Left lung (tissue), 10 donors: ENCODE results near the gene COA3. TPM values are rescaled to one million over a fixed set of nuclear protein-coding genes. Genes with fewer than 3 reads are reported as not detected.

Experiments
- ATAC-seq: fragments of 200-7000 bp; cut with Tn5 transposase; one replicate; pipeline ENCODE4 v1.9.1; 2020; ENCODE audit warnings: moderate library complexity
- DNase-seq, 4 donors: peaks; one replicate each; pipeline ENCODE4 v3.0.0-alpha.2; 2013 to 2020
- H3K27ac ChIP-seq, 2 donors: fragments of 200-600 bp; sonication (generic) in 1 of 2; one replicate each; pipeline versions ENCODE4 v1.5.0 to v1.8.0; 2020 to 2021
- H3K27me3 ChIP-seq, 2 donors: fragments of 200-600 bp; sonication (generic) in 1 of 2; one replicate each; pipeline versions ENCODE4 v1.5.0 to v1.8.0; 2020 to 2021
- H3K36me3 ChIP-seq, 2 donors: fragments of 200-600 bp; sonication (generic) in 1 of 2; one replicate each; pipeline versions ENCODE4 v1.5.0 to v1.8.0; 2020 to 2021
- H3K4me1 ChIP-seq, 2 donors: fragments of 200-600 bp; one replicate each; pipeline ENCODE4 v1.8.0; 2021
- H3K4me3 ChIP-seq, 2 donors: fragments of 200-600 bp; sonication (generic) in 1 of 2; one replicate each; pipeline versions ENCODE4 v1.5.0 to v1.8.0; 2020 to 2021; ENCODE audit warnings: mild to moderate bottlenecking in 1 of 2
- H3K9me3 ChIP-seq, 2 donors: fragments of 200-600 bp; sonication (generic) in 1 of 2; one replicate each; pipeline versions ENCODE4 v1.5.0 to v1.8.0; 2020 to 2021
- intact Hi-C, 2 donors: fragments of 100-400 bp; cut with DNase I; formaldehyde crosslinking; loops; one replicate each; pipeline versions ENCODE4 v1.11.2 to v1.14.2; 2022
- polyA plus RNA-seq, 6 donors: library from polyadenylated mRNA; unstranded; fragments of 120-200 nt; gene quantifications; one replicate each; pipeline ENCODE4 v1.2.1, GENCODE V29; 2013; ENCODE audit not compliant: insufficient read length in 6 of 6
- total RNA-seq, 2 donors: library from RNA; stranded (reverse); fragmentation: NEBNext Ultra II Directional; extraction: Animal tissue kit (Norgen Biotek cat#: 25700); gene quantifications; one replicate each; pipeline ENCODE4 v1.2.1, GENCODE V29; 2021
- TF ChIP-seq, protein P1 (sequence below), 2 donors: fragments of 200-600 bp; sonication (generic) in 1 of 2; IDR thresholded peaks; one replicate each; pipeline versions ENCODE4 v1.5.0 to v1.8.0; 2021; ENCODE audit warnings: antibody characterized with exemption in 2 of 2
- donor health status: DM: no; HTN: yes; CAD: no.
- donor health status: DM: no; HTN: no; CAD: no.

COA3 gene
- total and polyA plus RNA-seq, 8 donors: 59.1 to 96.2 (median 89.3) TPM

- no peaks in the 10 kb centered on the region for H3K9me3 ChIP-seq
- H3K4me3 ChIP-seq: peak overlapping the region; percentile 81 to 82
- intact Hi-C loops: no loop called here
- H3K4me1 ChIP-seq: peaks cover 13 to 23% of the 10 kb centered on the region in 2 donors
- TF ChIP-seq, protein P1, sequence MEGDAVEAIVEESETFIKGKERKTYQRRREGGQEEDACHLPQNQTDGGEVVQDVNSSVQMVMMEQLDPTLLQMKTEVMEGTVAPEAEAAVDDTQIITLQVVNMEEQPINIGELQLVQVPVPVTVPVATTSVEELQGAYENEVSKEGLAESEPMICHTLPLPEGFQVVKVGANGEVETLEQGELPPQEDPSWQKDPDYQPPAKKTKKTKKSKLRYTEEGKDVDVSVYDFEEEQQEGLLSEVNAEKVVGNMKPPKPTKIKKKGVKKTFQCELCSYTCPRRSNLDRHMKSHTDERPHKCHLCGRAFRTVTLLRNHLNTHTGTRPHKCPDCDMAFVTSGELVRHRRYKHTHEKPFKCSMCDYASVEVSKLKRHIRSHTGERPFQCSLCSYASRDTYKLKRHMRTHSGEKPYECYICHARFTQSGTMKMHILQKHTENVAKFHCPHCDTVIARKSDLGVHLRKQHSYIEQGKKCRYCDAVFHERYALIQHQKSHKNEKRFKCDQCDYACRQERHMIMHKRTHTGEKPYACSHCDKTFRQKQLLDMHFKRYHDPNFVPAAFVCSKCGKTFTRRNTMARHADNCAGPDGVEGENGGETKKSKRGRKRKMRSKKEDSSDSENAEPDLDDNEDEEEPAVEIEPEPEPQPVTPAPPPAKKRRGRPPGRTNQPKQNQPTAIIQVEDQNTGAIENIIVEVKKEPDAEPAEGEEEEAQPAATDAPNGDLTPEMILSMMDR (IDR thresholded peaks at IDR 0.05): no peak
- peaks cover 0 to 7% of the 10 kb centered on the region in 2 donors for H3K36me3 ChIP-seq
- H3K27me3 ChIP-seq: no peaks in the 10 kb centered on the region
- ATAC-seq: peak; percentile 63
- H3K27ac ChIP-seq: peak overlapping the region in 1 of 2 donors; percentile 68
- DNase-seq: no peak
These were observed 1.2 kb downstream of the COA3 start for GRCh38 chr17:42797067-42798007.

GRCh38 chr17:42796066-42796758 is 2.3 kb downstream of the COA3 start:
- Histone ChIP-seq H3K4me1 (peaks cover 13 to 23% of the 10 kb centered on the region in 2 donors), H3K36me3 (peaks cover 0 to 7% of the 10 kb centered on the region in 2 donors), H3K27me3 (no peaks in the 10 kb centered on the region), H3K9me3 (no peaks in the 10 kb centered on the region), H3K27ac (peak overlapping the region in 1 of 2 donors; percentile 68), H3K4me3 (no peak overlapping the region)
- TF ChIP-seq, protein P1 (IDR thresholded peaks at IDR 0.05): no peak
- ATAC-seq (no peak), DNase-seq (peak in 1 of 4 donors; percentile 77)
- intact Hi-C loops: no loop called here

DNA sequence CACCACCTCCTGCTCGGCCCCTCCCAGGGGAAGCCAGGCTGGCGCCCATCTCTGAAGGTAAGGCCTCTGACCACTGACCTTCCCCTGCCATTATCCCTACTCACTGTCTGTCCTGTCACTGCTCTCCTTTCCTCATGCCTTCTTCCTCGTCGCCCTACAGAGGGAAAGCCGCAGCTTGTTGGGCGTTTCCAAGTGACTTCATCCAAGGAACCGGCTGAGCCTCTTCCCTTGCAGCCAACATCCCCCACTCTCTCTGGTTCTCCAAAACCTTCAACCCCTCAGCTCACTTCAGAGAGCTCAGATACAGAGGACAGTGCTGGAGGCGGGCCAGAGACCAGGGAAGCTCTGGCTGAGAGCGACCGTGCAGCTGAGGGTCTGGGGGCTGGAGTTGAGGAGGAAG is 3.0 kb downstream of the COA3 start:
- H3K36me3 ChIP-seq: peaks cover 0 to 7% of the 10 kb centered on the region in 2 donors
- TF ChIP-seq, protein P1 (IDR thresholded peaks at IDR 0.05): no peak
- intact Hi-C loops: no loop called here

DNA sequence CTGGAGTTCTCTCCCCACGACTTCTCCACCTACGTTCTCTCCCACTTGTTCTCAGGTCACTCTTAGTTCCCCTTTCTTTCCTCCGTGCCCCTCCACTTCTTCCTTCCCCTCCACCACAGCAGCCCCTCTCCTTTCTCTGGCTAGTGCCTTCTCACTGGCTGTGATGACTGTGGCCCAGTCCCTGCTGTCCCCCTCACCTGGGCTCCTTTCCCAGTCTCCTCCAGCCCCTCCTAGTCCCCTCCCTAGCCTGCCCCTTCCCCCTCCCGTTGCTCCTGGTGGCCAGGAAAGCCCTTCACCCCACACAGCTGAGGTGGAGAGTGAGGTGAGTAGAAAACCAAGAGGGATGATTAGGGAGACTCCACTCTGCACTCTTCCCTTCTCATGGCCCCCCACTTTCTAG is 3.4 kb downstream of the COA3 start:
- ATAC-seq: no peak
- peaks cover 13 to 23% of the 10 kb centered on the region in 2 donors for H3K4me1 ChIP-seq
- no peak for DNase-seq
- H3K36me3 ChIP-seq: peaks cover 0 to 7% of the 10 kb centered on the region in 2 donors
- intact Hi-C loops: no loop called here
- no peak overlapping the region for H3K4me3 ChIP-seq
- TF ChIP-seq, protein P1 (IDR thresholded peaks at IDR 0.05): no peak
- peaks cover 0 to 7% of the 10 kb centered on the region in 2 donors for H3K27me3 ChIP-seq
- H3K27ac ChIP-seq: no peak overlapping the region
- H3K9me3 ChIP-seq: no peaks in the 10 kb centered on the region

More for the DNA sequence above, 3.0 kb downstream of the COA3 start:
- H3K4me1 ChIP-seq: peaks cover 13 to 23% of the 10 kb centered on the region in 2 donors
- H3K4me3 ChIP-seq: no peak overlapping the region
- ATAC-seq (no peak), DNase-seq (peak in 1 of 4 donors; percentile 45)
- no peaks in the 10 kb centered on the region for H3K9me3 ChIP-seq
- peaks cover 0 to 5% of the 10 kb centered on the region in 2 donors for H3K27me3 ChIP-seq
- no peak overlapping the region for H3K27ac ChIP-seq

DNA sequence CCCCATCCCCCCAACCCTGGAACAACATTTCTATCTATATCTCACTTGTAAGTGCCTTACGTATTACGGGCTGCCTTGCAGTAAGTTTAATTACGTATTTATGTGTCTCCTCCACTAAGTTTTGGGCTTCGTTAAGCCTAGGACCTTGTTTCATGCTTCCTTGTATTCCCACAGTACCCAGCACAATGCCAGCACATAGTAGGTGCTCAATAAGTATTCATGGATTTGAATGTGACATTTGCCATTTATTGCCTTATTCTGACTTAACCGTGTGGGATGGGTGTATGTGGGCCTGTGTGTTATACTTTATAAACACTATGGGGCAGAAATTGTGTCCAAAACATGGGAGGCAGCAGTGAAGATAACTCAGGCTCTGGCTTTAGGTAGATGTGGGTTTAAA is 6.0 kb downstream of the COA3 start:
- no peak for ATAC-seq
- TF ChIP-seq, protein P1 (IDR thresholded peaks at IDR 0.05): no peak
- DNase-seq: no peak
- Histone ChIP-seq H3K9me3 (no peaks in the 10 kb centered on the region), H3K4me1 (peaks cover 8 to 10% of the 10 kb centered on the region in 2 donors), H3K36me3 (peaks cover 0 to 7% of the 10 kb centered on the region in 2 donors), H3K27me3 (peaks cover 0 to 17% of the 10 kb centered on the region in 2 donors), H3K4me3 (no peak overlapping the region), H3K27ac (no peak overlapping the region)
- intact Hi-C loops: no loop called here
